ENCODE results near the gene MRPL18.

DNA sequence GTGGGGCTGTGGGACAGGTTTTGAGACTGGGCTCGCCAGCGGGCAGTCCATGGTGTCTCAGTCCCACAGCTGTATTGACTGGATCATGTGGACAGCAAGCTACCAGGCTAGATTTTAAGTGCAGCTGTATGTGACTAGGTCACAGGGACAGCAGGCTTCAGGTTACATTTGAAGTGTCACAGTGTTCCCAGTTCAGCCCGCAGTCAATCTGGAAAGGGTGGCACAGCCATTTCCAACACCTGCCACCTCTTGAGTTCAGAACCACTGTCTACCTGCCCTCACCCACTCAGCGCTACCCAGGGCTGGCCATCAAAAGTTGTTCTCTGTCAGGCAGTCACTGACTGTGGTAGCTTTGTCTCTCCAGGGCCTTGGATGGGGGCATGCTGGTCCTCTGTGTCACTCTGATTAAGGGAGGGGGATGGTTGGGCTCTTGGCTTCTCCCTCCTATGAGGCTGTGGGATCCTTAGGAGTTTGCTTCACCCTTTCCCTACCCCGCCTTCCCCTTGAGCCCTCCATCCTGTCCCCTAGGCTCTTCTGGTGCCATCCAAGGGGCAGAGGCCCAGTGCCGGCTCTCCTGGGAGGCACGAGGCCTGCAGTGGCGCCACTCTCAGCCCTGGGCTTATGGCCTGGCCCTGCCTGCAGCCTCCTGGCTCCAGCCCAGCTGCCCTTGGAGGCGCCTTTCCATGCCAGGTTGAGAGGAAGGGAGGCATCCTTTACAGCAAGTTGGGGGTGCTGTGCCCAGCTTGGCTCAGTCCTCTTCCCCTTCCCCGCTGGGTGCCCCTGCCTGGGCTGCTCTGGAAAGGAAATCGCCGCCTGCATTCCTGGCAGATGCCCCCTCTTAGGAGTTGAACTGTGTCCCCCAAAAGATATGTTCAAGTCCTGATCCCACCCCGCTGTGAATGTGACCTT, 54.7 kb downstream of the MRPL18 start:
- TF ChIP-seq POLR2AphosphoS5 (IDR thresholded peaks at IDR 0.05) (no peak), POLR2A (IDR thresholded peaks at IDR 0.05) (no peak), EP300 (IDR thresholded peaks at IDR 0.05) (no peak)
- TF ChIP-seq, protein P1, sequence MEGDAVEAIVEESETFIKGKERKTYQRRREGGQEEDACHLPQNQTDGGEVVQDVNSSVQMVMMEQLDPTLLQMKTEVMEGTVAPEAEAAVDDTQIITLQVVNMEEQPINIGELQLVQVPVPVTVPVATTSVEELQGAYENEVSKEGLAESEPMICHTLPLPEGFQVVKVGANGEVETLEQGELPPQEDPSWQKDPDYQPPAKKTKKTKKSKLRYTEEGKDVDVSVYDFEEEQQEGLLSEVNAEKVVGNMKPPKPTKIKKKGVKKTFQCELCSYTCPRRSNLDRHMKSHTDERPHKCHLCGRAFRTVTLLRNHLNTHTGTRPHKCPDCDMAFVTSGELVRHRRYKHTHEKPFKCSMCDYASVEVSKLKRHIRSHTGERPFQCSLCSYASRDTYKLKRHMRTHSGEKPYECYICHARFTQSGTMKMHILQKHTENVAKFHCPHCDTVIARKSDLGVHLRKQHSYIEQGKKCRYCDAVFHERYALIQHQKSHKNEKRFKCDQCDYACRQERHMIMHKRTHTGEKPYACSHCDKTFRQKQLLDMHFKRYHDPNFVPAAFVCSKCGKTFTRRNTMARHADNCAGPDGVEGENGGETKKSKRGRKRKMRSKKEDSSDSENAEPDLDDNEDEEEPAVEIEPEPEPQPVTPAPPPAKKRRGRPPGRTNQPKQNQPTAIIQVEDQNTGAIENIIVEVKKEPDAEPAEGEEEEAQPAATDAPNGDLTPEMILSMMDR (IDR thresholded peaks at IDR 0.05), result no peak
